Measurements from ENCODE around the gene UCHL3. TPM values are rescaled to one million over a fixed set of nuclear protein-coding genes. Genes with fewer than 3 reads are reported as not detected.

Gene UCHL3
- total RNA-seq: 47.1 and 56.0 TPM in 2 replicates

GRCh38 chr13:75549262-75550158, at the start of gene UCHL3:
Gene UCHL3, plus strand, starts transcription at chr13:75549791. Its CDS starts 30 bp downstream, at chr13:75549821.
- DNase-seq (ENCODE audit: extremely low read depth, low read depth, low spot score): peak; percentile 88

- DNase-seq (ENCODE audit: extremely low read depth, low read depth, low spot score): no peak
Measured at GRCh38 chr13:75505327-75505726, 44.3 kb upstream of the UCHL3 start.

DNA sequence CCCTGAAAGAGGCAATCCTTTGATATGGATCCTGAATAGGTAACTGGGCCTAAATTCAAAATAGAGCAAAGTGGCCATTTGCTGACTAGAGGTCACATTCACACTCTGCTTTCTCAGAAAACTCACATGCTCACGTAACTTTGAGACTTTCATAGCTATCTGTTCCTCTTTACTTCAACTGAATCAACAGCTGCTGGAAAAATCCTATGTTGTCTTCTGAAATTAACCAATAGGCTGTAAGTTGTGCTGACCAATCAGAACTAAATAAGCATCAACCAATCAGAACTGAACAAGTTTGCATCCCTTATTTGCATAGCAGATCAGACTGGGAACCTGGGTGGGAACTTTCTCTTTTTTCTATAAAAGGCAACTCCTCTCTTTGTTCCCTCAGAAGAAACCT, 43.6 kb upstream of the UCHL3 start:
- no peak for DNase-seq (ENCODE audit: extremely low read depth, low read depth, low spot score)

DNA sequence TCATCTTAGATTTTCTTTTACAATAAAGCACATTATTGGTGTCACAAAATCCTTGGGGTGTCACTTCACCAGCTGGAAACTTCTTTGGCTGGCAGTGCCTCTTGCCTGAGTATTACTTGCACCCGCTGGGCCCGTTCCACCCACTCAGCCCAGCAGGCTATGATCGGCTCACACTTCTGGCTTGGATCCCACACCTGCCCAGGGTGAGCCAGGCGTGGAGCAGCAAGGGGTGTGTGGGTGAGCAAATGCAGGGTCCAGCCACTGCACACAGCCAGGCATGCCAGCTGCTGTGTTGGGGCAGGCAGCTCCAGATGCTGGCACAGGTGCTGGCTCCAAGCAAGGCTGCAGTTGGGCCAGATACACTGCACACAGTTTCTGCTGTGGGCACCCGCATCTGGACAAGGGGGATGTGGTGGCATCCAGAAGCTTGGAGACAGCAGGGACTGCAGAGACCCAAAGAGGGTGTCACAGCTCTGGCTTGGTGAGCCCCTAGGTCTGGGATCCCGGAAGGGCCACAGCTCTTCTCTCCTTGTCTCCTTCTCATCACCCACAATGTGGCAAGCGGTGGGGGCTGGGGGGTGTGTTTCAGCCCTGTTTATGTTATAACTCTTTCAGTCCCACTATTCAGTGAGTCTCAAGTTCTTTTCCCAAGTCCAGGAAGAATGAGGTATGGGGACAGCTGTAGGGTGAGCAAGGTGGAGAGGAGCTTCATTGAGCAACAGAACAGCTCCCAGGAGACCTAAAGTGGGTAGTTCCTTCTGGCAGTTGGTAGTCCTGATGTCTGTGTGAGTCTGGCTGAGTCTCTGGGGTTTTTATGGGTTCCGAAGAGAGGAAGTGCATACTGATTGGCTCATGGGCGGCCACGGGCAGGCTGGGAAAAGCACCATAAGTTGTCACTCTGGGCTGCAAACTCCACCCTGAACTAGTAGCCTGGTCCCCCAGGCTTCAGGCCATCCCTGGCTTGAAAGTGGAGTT, 42.3 kb upstream of the UCHL3 start:
- DNase-seq (ENCODE audit: extremely low read depth, low read depth, low spot score): no peak

GRCh38 chr13:75508002-75508548, 41.5 kb upstream of the UCHL3 start:
- DNase-seq (ENCODE audit: extremely low read depth, low read depth, low spot score): no peak

DNA sequence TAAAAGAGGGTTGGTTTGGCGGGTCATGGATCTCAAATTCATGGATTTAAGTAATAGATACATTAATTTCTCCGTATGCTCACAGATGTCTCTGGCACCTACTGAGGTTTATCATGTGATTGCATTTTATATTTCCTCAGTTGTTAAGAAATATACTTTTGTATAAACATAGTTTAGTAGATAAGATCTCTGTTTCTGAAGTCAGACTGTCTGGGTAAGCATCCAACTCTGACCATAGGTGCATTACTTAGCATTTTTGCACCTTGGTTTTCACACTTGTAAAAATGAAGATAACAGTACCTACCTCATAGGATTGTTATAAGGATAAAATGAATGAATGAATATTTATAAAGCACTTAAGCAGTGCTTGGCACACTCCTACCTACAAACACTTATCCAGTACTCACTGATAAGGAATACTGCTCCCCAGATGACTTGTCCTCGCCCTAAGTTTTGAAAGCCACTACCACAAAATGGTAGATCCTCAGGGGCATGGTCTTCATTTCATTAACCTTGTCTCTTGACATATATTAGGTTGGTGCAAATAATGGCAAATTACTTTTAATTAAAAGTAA, 38.5 kb upstream of the UCHL3 start:
- DNase-seq (ENCODE audit: extremely low read depth, low read depth, low spot score): no peak

DNA sequence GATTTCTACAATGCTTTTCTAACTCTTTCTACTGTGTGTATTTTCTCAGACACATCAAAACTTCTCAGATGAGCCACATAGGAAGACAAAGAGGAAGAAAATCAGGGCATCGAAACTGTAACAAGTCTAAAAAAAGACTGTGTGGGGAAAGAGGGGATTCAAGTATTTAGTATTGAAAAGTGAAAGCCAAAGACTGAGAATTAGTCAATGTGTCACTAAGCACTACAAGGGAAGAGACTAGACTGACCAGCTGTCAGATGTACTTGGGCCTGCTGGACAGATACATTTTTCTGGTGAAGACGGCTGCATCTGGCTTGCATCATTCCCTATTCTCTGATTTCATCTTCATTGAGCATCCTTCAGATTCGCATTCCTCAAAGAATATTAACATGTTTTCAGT, 37.3 kb upstream of the UCHL3 start:
- no peak for DNase-seq (ENCODE audit: extremely low read depth, low read depth, low spot score)

DNA sequence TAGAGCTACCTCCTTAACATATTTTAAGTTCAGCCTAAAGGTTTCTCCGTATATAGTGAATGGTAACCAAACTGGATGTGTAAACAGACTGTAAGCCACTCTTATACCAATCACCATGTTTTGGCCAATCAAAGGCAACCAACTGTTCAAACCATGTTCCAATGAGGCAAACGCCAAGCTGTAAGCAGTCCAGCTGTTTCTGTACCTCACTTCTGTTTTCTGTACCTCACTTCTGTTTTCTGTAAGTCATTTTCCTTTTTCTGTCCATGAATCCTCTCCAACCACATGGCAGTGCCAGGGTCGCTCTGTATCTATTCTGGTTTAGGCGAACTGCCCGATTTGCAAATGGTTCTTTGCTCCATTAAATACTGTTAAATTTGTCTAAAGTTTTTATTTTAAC, 36.3 kb upstream of the UCHL3 start:
- DNase-seq (ENCODE audit: extremely low read depth, low read depth, low spot score): no peak

DNA sequence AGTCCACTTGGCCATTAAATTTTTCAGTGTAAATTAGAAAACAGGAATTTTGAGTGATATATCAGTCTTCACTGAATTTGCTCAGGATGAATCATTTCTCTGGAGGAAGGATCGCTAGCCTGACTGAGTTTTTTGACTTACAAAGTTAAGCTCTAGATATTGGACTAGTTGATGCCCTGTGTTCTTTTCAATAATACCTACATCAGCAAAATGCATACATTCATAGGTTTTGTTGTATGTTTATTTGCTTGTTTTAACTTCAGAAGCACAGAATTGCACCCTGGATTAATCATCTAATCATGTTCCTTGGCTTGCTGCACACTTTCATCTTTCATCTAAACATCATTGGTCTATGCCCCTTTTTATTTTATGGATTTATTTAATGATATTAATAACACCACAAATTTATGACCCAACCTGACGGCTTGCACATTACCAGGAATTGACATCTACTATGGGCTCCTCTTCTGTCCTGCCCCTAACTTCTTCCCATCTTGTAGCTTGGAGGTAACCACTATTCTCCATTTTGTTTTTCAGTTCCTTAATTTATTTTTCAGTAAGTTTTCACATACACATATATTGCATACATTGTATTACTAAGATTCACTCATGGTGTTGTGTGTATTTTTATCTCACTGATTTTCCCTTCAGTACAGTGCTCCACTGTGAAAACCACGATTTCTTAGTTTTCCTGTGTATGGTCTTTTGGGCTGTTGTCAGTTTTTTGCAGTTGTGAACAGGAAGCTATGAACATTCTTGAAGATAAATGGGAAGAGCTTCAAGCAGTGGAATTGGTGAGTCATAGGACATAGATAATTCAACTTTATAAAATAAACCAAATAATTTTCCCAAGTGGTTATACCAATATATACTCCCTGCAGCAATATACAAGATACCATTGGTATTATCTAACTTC, 35.3 kb upstream of the UCHL3 start:
- no peak for DNase-seq (ENCODE audit: extremely low read depth, low read depth, low spot score)

DNA sequence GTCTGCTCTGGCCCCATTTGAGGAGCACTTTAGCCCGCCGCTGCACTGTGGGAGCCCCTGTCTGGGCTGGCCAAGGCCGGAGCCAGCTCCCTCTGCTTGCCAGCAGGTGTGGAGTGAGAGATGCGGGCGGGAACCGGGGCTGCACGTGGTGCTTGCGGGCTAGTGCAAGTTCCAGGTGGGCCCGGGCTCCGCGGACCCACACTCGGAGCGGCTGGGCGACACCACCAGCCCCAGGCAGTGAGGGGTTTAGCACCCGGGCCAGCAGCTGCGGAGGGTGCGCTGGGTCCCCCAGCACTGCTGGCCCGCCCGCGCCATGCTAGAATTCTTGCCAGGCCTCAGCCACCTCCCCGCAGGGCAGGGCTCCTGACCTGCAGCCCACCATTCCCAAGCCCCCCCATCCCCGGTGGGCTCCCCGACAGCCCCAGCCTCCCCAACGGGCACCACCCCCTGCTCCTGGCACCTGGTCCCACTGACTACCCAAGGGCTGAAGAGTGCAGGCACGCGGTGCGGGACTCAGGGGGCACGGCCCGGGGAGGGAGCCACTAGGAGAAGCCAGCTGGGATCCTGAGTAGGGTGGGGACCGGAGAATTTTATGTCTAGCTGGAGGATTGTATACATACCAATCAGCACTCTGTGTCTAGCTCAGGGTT, 31.0 kb upstream of the UCHL3 start:
- DNase-seq (ENCODE audit: extremely low read depth, low read depth, low spot score): no peak

GRCh38 chr13:75521956-75522355, 27.6 kb upstream of the UCHL3 start:
- no peak for DNase-seq (ENCODE audit: extremely low read depth, low read depth, low spot score)

- DNase-seq (ENCODE audit: extremely low read depth, low read depth, low spot score): no peak
Measured at GRCh38 chr13:75530549-75530961, 19.0 kb upstream of the UCHL3 start.

- DNase-seq (ENCODE audit: extremely low read depth, low read depth, low spot score): no peak
Measured at GRCh38 chr13:75533861-75534260, 15.7 kb upstream of the UCHL3 start.

DNA sequence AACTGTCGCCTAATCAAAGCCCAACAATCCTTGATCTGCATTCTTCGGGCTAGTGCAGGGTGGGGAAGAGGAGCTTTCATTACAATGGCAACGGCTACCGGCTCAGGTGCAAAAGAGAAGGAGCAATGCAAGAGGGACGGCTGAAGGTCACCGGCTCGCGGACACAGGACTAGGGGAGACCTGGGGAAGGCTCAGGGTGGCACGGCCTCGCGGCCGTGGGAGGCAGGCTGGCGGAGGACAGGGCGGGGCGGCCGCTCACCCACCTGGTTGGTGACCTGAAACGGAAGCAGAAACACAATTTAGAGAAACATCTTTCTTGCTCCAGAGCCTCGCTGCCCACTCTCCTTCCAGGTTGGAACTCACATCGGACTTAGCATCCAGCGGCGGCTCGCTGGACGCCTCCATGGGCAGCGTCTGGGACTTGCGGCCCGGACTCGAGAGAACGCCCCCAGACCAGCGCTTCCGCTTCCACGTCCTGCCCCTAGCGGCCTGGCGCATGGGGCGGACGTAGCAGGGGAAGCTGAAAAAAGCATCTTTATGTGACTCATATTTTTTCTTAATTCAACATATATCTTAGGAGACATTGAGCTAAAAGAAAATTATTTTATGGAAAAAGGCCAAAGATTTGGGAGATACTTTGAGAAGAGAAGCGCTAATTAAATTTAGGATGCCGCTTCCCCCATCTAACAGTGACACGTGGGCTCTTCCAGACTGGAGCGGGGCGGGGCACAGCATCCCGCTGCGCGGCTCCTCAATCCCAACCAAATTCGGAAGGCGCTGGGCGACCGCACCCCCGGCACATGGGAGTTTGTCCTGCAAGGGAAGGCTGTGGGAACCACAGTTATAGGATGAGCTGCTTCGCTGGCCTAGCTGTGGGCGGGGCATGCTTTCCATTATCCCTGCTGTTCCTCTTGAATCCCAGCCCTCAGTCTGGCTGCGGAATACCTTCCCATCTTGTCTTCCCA, 11.9 kb upstream of the UCHL3 start, which contains the start of gene COMMD6:
Gene COMMD6, minus strand, starts transcription at position 441 of the 965 bp plus-strand sequence. Its CDS starts 36 bp downstream, at position 405.
- peak; percentile 39 for DNase-seq (ENCODE audit: extremely low read depth, low read depth, low spot score)

GRCh38 chr13:75541287-75541686, 8.3 kb upstream of the UCHL3 start:
- DNase-seq (ENCODE audit: extremely low read depth, low read depth, low spot score): no peak

- DNase-seq (ENCODE audit: extremely low read depth, low read depth, low spot score): no peak
Measured at GRCh38 chr13:75541961-75542360, 7.6 kb upstream of the UCHL3 start.

DNA sequence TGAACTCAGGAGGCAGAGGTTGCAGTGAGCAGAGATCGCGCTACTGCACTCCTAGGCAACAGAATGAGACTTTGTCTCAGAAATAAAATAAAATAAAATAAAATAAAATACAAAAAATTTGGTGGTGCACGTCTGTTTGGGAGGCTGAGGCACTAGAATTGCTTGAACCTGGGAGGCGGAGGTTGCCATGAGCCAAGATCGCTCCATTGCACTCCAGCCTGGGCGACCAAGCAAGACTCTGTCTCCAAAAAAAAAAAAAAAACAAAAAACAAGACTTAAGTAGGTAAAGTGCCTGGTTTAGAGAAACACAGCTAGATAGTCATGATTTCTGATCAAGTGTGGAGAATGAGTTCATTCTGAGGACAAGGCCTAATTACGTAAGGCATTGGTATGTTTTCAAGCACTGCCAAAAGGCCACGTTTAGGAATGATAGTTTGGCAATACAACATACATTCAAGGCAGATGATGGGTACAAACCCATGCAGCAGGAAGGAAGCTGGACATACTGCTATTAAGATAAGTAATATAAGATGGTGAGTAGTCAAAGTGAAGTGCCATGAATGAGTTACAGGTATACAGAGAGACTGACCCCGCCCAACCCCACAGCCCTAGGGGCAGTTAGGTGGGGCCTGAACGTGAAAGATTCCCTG, 4.8 kb upstream of the UCHL3 start:
- no peak for DNase-seq (ENCODE audit: extremely low read depth, low read depth, low spot score)
